Fibroblast of lung (primary cell): Measurements from ENCODE around the gene PEX11G.

Experiments used
- EZH2 ChIP-seq: IDR thresholded peaks from 2 replicates; pipeline ENCODE4 v1.5.1; 2012; ENCODE audit warnings: low read length, control low read depth, mild to moderate bottlenecking; ENCODE audit errors: missing control alignments
- TF ChIP-seq, protein P1 (sequence below), 2 donors: IDR thresholded peaks in 1 of 2; conservative IDR thresholded peaks in 1 of 2; 1 replicate in 1 of 2; 2 replicates in 1 of 2; pipeline ENCODE4 v1.5.1; 2011 to 2012; ENCODE audit warnings: low read length in 2 of 2, control low read depth in 1 of 2, inconsistent platforms in 1 of 2, low read depth in 1 of 2, mild to moderate bottlenecking in 1 of 2

DNA sequence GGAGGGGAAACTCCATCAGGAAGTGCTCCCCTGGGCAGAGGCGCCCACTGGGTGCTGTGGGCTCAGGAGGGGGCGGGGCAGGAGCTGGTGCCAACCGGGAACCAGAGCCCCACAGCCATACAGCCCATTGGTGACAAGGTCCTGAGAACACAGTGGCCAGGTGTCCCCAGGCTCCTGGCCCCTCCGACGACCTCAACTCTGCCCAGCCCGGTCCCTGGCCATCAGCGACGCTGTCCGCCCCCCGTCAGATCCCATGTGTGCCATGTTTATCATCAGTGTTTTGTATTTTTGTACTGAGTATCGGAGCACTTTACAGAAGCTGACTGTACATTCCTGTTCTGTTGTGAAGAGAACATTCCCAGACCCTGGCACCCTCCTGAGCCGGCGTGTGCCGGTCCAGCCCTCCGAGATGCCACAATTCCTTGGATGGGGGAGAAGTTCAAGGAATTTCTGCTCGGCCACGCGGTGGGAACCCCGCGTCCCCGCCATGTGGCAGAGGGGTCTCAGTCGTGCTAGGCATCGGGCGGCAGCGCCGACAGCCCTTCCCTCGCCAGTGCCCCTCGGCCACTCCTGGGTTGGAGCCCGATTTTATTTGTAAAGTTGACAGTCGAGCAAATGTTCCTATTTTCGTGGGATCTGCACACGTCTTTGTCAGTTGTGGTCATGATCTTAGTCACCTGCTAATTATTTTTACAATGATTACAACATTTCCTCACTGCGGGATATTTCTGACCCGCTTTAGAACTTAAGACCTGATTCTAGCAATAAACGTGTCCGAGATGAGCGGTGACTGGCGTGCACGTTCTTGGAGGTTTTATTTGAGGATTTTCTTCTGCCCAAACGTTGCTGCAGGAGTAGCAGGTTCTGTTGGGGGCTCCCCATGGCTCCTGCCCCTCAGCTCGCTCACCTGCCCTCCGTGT, 16.9 kb downstream of the PEX11G start:
- TF ChIP-seq, protein P1, sequence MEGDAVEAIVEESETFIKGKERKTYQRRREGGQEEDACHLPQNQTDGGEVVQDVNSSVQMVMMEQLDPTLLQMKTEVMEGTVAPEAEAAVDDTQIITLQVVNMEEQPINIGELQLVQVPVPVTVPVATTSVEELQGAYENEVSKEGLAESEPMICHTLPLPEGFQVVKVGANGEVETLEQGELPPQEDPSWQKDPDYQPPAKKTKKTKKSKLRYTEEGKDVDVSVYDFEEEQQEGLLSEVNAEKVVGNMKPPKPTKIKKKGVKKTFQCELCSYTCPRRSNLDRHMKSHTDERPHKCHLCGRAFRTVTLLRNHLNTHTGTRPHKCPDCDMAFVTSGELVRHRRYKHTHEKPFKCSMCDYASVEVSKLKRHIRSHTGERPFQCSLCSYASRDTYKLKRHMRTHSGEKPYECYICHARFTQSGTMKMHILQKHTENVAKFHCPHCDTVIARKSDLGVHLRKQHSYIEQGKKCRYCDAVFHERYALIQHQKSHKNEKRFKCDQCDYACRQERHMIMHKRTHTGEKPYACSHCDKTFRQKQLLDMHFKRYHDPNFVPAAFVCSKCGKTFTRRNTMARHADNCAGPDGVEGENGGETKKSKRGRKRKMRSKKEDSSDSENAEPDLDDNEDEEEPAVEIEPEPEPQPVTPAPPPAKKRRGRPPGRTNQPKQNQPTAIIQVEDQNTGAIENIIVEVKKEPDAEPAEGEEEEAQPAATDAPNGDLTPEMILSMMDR (conservative IDR thresholded peaks at IDR 0.05 in 1 of 2, IDR thresholded peaks at IDR 0.05 in 1 of 2; ENCODE audit: low read depth in 1 of 2, low read length in 2 of 2), result no peak
- TF ChIP-seq EZH2, result no peak
